ENCODE data around the gene NT5DC2.
A peak's percentile ranks its signal among the peaks of the same experiment; 100 is the strongest.

Gene NT5DC2

GRCh38 chr3:52552089-52552488 lies 18.4 kb upstream of the NT5DC2 start:
- in situ Hi-C loops (cut with HindIII; ENCODE audit: low pct_unique_long_range_greater_than_20kb, low sequenced_read_pairs): no loop called here
- no peak for TF ChIP-seq JUND (IDR thresholded peaks at IDR 0.05; ENCODE audit: low read depth)
- no peak for DNase-seq (ENCODE audit: low read depth in 1 of 2, low spot score in 1 of 2)

GRCh38 chr3:52551118-52551517 lies 17.5 kb upstream of the NT5DC2 start:
- in situ Hi-C loops (cut with HindIII; ENCODE audit: low pct_unique_long_range_greater_than_20kb, low sequenced_read_pairs): no loop called here
- no peak for DNase-seq (ENCODE audit: low read depth in 1 of 2, low spot score in 1 of 2)
- no peak for TF ChIP-seq JUND (IDR thresholded peaks at IDR 0.05; ENCODE audit: low read depth)

- no peak for DNase-seq (ENCODE audit: low read depth in 1 of 2, low spot score in 1 of 2)
- in situ Hi-C loops (cut with HindIII; ENCODE audit: low pct_unique_long_range_greater_than_20kb, low sequenced_read_pairs): no loop called here
These were observed 13.5 kb upstream of the NT5DC2 start for GRCh38 chr3:52547143-52547542.

GRCh38 chr3:52546111-52546901 lies 12.6 kb upstream of the NT5DC2 start:
- DNase-seq (ENCODE audit: low read depth in 1 of 2, low spot score in 1 of 2): no peak
- TF ChIP-seq JUND (IDR thresholded peaks at IDR 0.05; ENCODE audit: low read depth): no peak
- in situ Hi-C loops (cut with HindIII; ENCODE audit: low pct_unique_long_range_greater_than_20kb, low sequenced_read_pairs): no loop called here

More at GRCh38 chr3:52547143-52547542, 13.5 kb upstream of the NT5DC2 start:
- TF ChIP-seq JUND (IDR thresholded peaks at IDR 0.05; ENCODE audit: low read depth): no peak

- no peak for DNase-seq (ENCODE audit: low read depth in 1 of 2, low spot score in 1 of 2)
- no peak for TF ChIP-seq JUND (IDR thresholded peaks at IDR 0.05; ENCODE audit: low read depth)
- in situ Hi-C loops (cut with HindIII; ENCODE audit: low pct_unique_long_range_greater_than_20kb, low sequenced_read_pairs): no loop called here
These were observed 11.3 kb upstream of the NT5DC2 start for GRCh38 chr3:52544937-52545336.

GRCh38 chr3:52541050-52541449 lies 7.4 kb upstream of the NT5DC2 start:
- in situ Hi-C loops (cut with HindIII; ENCODE audit: low pct_unique_long_range_greater_than_20kb, low sequenced_read_pairs): no loop called here
- TF ChIP-seq JUND (IDR thresholded peaks at IDR 0.05; ENCODE audit: low read depth): no peak
- DNase-seq (ENCODE audit: low read depth in 1 of 2, low spot score in 1 of 2): no peak

GRCh38 chr3:52539010-52539653 lies 5.5 kb upstream of the NT5DC2 start:
- TF ChIP-seq JUND (IDR thresholded peaks at IDR 0.05; ENCODE audit: low read depth): no peak
- in situ Hi-C loops (cut with HindIII; ENCODE audit: low pct_unique_long_range_greater_than_20kb, low sequenced_read_pairs): no loop called here
- no peak for DNase-seq (ENCODE audit: low read depth in 1 of 2, low spot score in 1 of 2)

- in situ Hi-C loops (cut with HindIII; ENCODE audit: low pct_unique_long_range_greater_than_20kb, low sequenced_read_pairs): no loop called here
These were observed 4.2 kb upstream of the NT5DC2 start for GRCh38 chr3:52537726-52538421.

GRCh38 chr3:52537165-52537620 lies 3.5 kb upstream of the NT5DC2 start:
- no peak for TF ChIP-seq JUND (IDR thresholded peaks at IDR 0.05; ENCODE audit: low read depth)
- in situ Hi-C loops (cut with HindIII; ENCODE audit: low pct_unique_long_range_greater_than_20kb, low sequenced_read_pairs): no loop called here
- DNase-seq (ENCODE audit: low read depth in 1 of 2, low spot score in 1 of 2): no peak

More at GRCh38 chr3:52537726-52538421, 4.2 kb upstream of the NT5DC2 start:
- DNase-seq (ENCODE audit: low read depth in 1 of 2, low spot score in 1 of 2): no peak
- no peak for TF ChIP-seq JUND (IDR thresholded peaks at IDR 0.05; ENCODE audit: low read depth)

- in situ Hi-C loops (cut with HindIII; ENCODE audit: low pct_unique_long_range_greater_than_20kb, low sequenced_read_pairs): no loop called here
- no peak for TF ChIP-seq JUND (IDR thresholded peaks at IDR 0.05; ENCODE audit: low read depth)
These were observed 2.9 kb upstream of the NT5DC2 start, which contains the start of gene UQCC5 for GRCh38 chr3:52536369-52537164. UQCC5 (plus strand) TSS chr3:52536605; CDS start chr3:52536756, 151 bp downstream.

GRCh38 chr3:52536112-52536368 lies 2.4 kb upstream of the NT5DC2 start:
- DNase-seq (ENCODE audit: low read depth in 1 of 2, low spot score in 1 of 2): no peak
- in situ Hi-C loops (cut with HindIII; ENCODE audit: low pct_unique_long_range_greater_than_20kb, low sequenced_read_pairs): no loop called here
- TF ChIP-seq JUND (IDR thresholded peaks at IDR 0.05; ENCODE audit: low read depth): no peak

More at GRCh38 chr3:52536369-52537164, 2.9 kb upstream of the NT5DC2 start, which contains the start of gene UQCC5:
- peak; percentile 96 to 98 for DNase-seq (ENCODE audit: low read depth in 1 of 2, low spot score in 1 of 2)

- in situ Hi-C loops (cut with HindIII; ENCODE audit: low pct_unique_long_range_greater_than_20kb, low sequenced_read_pairs): no loop called here
- DNase-seq (ENCODE audit: low read depth in 1 of 2, low spot score in 1 of 2): no peak
- TF ChIP-seq JUND (IDR thresholded peaks at IDR 0.05; ENCODE audit: low read depth): no peak
These were observed 1.9 kb upstream of the NT5DC2 start for GRCh38 chr3:52535411-52536111.

Data from T47D (cell line).